ENCODE measurements around the gene FOXP4.

GRCh38 chr6:41519745-41520699 is 26.2 kb upstream of the FOXP4 start:
- TF ChIP-seq, protein P1, sequence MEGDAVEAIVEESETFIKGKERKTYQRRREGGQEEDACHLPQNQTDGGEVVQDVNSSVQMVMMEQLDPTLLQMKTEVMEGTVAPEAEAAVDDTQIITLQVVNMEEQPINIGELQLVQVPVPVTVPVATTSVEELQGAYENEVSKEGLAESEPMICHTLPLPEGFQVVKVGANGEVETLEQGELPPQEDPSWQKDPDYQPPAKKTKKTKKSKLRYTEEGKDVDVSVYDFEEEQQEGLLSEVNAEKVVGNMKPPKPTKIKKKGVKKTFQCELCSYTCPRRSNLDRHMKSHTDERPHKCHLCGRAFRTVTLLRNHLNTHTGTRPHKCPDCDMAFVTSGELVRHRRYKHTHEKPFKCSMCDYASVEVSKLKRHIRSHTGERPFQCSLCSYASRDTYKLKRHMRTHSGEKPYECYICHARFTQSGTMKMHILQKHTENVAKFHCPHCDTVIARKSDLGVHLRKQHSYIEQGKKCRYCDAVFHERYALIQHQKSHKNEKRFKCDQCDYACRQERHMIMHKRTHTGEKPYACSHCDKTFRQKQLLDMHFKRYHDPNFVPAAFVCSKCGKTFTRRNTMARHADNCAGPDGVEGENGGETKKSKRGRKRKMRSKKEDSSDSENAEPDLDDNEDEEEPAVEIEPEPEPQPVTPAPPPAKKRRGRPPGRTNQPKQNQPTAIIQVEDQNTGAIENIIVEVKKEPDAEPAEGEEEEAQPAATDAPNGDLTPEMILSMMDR (IDR thresholded peaks at IDR 0.05): no peak
- TF ChIP-seq EP300 (IDR thresholded peaks at IDR 0.05) (no peak), POLR2A (IDR thresholded peaks at IDR 0.05; ENCODE audit: low read depth) (no peak), POLR2AphosphoS5 (IDR thresholded peaks at IDR 0.05) (no peak)
